Measurements from ENCODE around the gene ANXA1.

Gene ANXA1

DNA sequence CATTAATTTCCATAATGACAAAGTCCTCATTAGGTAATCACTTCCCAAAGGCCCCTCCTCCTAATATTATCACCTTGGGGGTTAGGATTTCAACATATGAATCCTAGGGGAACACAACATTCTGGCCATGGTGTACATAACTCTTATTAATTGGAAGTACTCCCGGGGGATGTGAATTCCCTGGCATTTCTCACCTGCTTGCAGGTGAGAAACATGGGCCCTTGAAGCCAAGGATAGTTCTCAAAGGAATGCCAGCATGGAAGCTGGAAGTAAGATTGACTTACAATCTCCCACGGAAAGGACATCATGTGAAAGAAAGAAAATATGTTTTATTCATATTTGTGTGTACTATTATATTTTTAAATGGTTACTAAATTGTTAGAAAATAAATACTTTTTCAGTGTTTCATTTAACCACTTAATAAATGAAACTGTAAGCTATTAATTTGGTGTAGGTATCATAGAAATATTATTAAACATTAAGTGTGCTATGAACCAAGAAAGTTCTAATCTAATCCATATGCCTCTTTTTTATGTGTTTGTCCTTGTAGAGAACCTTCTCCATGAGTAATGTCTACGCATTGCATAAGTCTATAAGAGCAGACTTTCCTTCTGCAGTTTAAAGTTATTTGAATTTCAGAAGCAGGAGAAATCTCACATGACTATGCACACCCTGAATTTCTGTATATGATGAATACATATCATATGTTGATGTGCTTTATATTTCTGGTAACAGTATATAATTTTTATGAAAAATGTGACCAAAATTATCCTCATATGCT, 59.4 kb downstream of the ANXA1 start:
- no peak for DNase-seq (ENCODE audit: low read depth)

DNA sequence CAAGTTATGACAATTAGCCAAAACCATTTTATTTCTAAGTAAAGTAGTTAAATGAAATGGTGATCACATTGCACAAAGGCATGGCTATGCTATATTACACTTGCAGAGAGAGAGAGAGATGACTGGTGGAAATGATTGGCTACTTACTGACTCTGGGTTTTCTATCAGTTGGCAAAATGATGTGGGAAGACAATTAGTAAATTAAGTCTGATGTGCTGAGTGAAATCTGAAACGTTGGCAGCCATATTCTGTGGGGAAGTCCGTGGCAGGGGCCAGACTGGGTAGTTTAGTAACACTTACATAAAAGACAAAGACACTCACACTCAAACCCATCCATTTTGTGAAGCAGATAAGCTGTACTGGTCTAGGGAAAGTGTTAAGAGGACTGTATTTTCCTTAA, 61.6 kb downstream of the ANXA1 start:
- no peak for DNase-seq (ENCODE audit: low read depth)

DNA sequence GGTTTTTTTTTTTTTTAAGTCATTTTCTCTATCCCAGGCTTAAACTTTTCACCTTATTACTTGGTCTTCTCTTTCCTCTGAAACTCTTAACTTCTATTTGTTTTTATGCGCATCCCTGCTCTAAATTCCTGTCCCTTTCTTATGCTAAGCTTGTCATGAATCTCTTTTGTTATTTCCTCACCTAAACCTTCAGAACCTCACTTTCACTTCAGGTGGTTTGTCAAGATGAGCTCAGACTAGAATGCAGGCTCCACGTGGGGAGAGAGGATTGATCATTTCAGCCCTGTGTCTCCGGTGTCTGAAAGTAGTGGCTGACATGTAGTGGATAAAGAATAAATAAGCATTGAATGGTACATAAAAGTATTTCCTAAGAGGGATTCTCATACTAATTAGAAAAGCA, 63.6 kb downstream of the ANXA1 start:
- no peak for DNase-seq (ENCODE audit: low read depth)

DNA sequence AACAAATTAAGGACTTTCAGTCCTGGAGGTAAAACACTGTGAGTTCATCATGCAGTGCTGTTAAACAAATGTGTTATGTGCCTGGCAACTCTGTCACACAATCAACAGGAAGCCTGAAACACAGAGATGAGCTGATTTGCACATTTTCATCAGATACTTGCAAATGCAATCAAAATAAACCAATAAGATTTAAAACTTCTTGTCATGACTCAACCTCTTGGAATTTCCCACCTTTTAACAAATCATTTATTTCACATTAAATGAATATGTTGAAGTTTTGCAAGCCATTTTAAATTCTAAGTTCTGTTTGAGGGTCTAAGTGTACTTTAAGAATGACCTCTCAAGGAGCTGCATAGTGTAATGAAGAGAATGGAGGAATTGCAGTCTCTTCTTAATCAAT, 64.4 kb downstream of the ANXA1 start:
- no peak for DNase-seq (ENCODE audit: low read depth)
